Measurements from ENCODE around the gene CNTNAP2.

CNTNAP2 gene

GRCh38 chr7:147509541-147510200 lies 1393.1 kb downstream of the CNTNAP2 start:
- DNase-seq (ENCODE audit: insufficient read length, low spot score), result no peak
- no peak for FAIRE-seq
- TF ChIP-seq PAX5 (IDR thresholded peaks at IDR 0.05; ENCODE audit: insufficient read depth, low read length, severe bottlenecking) (no peak), SPI1 (IDR thresholded peaks at IDR 0.05; ENCODE audit: low read depth, low read length) (no peak), POU2F2 (IDR thresholded peaks at IDR 0.05; ENCODE audit: low read depth, low read length) (no peak), POLR2A (IDR thresholded peaks at IDR 0.05; ENCODE audit: low read depth, low read length) (no peak), TAF1 (IDR thresholded peaks at IDR 0.05; ENCODE audit: low read depth, low read length) (no peak), POLR2AphosphoS5 (IDR thresholded peaks at IDR 0.05; ENCODE audit: low read depth, low read length) (no peak)

DNA sequence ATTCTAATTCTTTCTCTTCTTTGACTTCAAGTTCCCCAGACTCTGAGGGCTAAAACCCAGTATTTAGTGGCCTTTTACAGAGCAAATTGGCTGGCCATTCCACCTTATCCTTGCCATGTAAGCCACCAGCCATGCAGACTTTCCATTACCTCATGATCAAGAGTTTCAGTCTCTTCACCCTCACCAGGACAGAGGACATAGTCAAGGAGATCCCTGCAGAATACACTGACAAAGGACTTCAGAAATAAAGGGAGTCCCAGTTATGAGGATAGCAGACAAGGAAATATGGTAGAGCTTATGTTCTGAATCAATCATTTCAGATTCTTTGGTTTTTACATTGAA lies 1393.6 kb downstream of the CNTNAP2 start:
- no peak for DNase-seq (ENCODE audit: insufficient read length, low spot score)

GRCh38 chr7:147510923-147511322 lies 1394.3 kb downstream of the CNTNAP2 start:
- FAIRE-seq, result no peak

More for the DNA sequence above, 1393.6 kb downstream of the CNTNAP2 start:
- FAIRE-seq, result no peak
- TF ChIP-seq TAF1 (IDR thresholded peaks at IDR 0.05; ENCODE audit: low read depth, low read length) (no peak), POLR2AphosphoS5 (IDR thresholded peaks at IDR 0.05; ENCODE audit: low read depth, low read length) (no peak), SPI1 (IDR thresholded peaks at IDR 0.05; ENCODE audit: low read depth, low read length) (no peak), PAX5 (IDR thresholded peaks at IDR 0.05; ENCODE audit: insufficient read depth, low read length, severe bottlenecking) (no peak), POU2F2 (IDR thresholded peaks at IDR 0.05; ENCODE audit: low read depth, low read length) (no peak), POLR2A (IDR thresholded peaks at IDR 0.05; ENCODE audit: low read depth, low read length) (no peak)

GRCh38 chr7:147513451-147513850 lies 1396.8 kb downstream of the CNTNAP2 start:
- DNase-seq (ENCODE audit: insufficient read length, low spot score), result no peak
- TF ChIP-seq POLR2A (IDR thresholded peaks at IDR 0.05; ENCODE audit: low read depth, low read length), result no peak
- TF ChIP-seq PAX5 (IDR thresholded peaks at IDR 0.05; ENCODE audit: insufficient read depth, low read length, severe bottlenecking), result no peak
- no peak for TF ChIP-seq SPI1 (IDR thresholded peaks at IDR 0.05; ENCODE audit: low read depth, low read length)
- TF ChIP-seq POLR2AphosphoS5 (IDR thresholded peaks at IDR 0.05; ENCODE audit: low read depth, low read length), result no peak
- no peak for TF ChIP-seq TAF1 (IDR thresholded peaks at IDR 0.05; ENCODE audit: low read depth, low read length)
- no peak for FAIRE-seq

More at GRCh38 chr7:147510923-147511322, 1394.3 kb downstream of the CNTNAP2 start:
- DNase-seq (ENCODE audit: insufficient read length, low spot score), result no peak
- no peak for TF ChIP-seq POU2F2 (IDR thresholded peaks at IDR 0.05; ENCODE audit: low read depth, low read length)
- TF ChIP-seq TAF1 (IDR thresholded peaks at IDR 0.05; ENCODE audit: low read depth, low read length), result no peak
- no peak for TF ChIP-seq POLR2A (IDR thresholded peaks at IDR 0.05; ENCODE audit: low read depth, low read length)
- no peak for TF ChIP-seq POLR2AphosphoS5 (IDR thresholded peaks at IDR 0.05; ENCODE audit: low read depth, low read length)
- TF ChIP-seq SPI1 (IDR thresholded peaks at IDR 0.05; ENCODE audit: low read depth, low read length), result no peak
- TF ChIP-seq PAX5 (IDR thresholded peaks at IDR 0.05; ENCODE audit: insufficient read depth, low read length, severe bottlenecking), result no peak

DNA sequence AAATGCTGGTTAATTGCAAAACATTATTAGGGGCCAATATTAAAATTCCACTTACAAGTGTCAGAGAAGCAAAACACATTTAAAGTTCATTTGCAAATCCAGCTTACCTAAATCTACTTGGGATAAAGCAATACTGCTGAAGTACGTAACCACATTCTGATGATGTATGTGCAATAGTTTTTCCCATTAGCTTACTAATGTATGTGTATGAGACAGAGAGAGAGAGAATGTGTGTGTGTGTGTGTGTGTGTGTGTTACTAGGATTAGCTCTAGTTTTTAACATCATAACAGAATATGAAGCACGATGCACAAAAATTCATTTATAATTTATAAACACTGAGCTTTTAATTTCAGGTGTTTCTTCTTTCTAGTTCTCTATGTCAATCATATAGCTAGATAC lies 1399.8 kb downstream of the CNTNAP2 start:
- FAIRE-seq, result no peak
- TF ChIP-seq PAX5 (IDR thresholded peaks at IDR 0.05; ENCODE audit: insufficient read depth, low read length, severe bottlenecking) (no peak), POLR2A (IDR thresholded peaks at IDR 0.05; ENCODE audit: low read depth, low read length) (no peak), SPI1 (IDR thresholded peaks at IDR 0.05; ENCODE audit: low read depth, low read length) (no peak), POLR2AphosphoS5 (IDR thresholded peaks at IDR 0.05; ENCODE audit: low read depth, low read length) (no peak)
- DNase-seq (ENCODE audit: insufficient read length, low spot score), result no peak

DNA sequence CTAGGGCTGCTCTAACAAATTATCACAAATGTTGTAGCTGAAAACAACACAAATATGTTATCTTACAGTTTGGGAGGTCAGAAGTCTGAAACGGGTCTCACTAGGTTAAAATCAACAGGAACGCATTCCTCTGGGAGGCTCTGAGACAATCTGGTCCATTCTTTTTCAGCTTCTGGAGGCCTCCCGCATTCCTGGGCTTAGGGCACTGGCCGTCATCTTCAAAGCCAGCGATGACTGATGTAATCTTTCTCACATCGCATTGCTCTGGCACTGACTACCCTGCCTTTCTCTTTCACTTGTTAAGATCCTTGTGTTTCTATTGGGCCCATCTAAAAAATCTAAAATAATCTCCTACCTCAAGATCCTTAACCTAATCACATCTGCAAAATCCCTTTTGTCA lies 1402.5 kb downstream of the CNTNAP2 start:
- no peak for DNase-seq (ENCODE audit: insufficient read length, low spot score)
- FAIRE-seq, result no peak
- TF ChIP-seq POLR2A (IDR thresholded peaks at IDR 0.05; ENCODE audit: low read depth, low read length) (no peak), PAX5 (IDR thresholded peaks at IDR 0.05; ENCODE audit: insufficient read depth, low read length, severe bottlenecking) (no peak), TAF1 (IDR thresholded peaks at IDR 0.05; ENCODE audit: low read depth, low read length) (no peak), SPI1 (IDR thresholded peaks at IDR 0.05; ENCODE audit: low read depth, low read length) (no peak), POLR2AphosphoS5 (IDR thresholded peaks at IDR 0.05; ENCODE audit: low read depth, low read length) (no peak), POU2F2 (IDR thresholded peaks at IDR 0.05; ENCODE audit: low read depth, low read length) (no peak)

GRCh38 chr7:147523056-147523455 lies 1406.5 kb downstream of the CNTNAP2 start:
- DNase-seq (ENCODE audit: insufficient read length, low spot score) (no peak), FAIRE-seq (no peak)
- TF ChIP-seq POLR2A (IDR thresholded peaks at IDR 0.05; ENCODE audit: low read depth, low read length) (no peak), TAF1 (IDR thresholded peaks at IDR 0.05; ENCODE audit: low read depth, low read length) (no peak), SPI1 (IDR thresholded peaks at IDR 0.05; ENCODE audit: low read depth, low read length) (no peak), POLR2AphosphoS5 (IDR thresholded peaks at IDR 0.05; ENCODE audit: low read depth, low read length) (no peak), PAX5 (IDR thresholded peaks at IDR 0.05; ENCODE audit: insufficient read depth, low read length, severe bottlenecking) (no peak), POU2F2 (IDR thresholded peaks at IDR 0.05; ENCODE audit: low read depth, low read length) (no peak)

GRCh38 chr7:147524726-147525250 lies 1408.2 kb downstream of the CNTNAP2 start:
- no peak for TF ChIP-seq POLR2AphosphoS5 (IDR thresholded peaks at IDR 0.05; ENCODE audit: low read depth, low read length)
- TF ChIP-seq POU2F2 (IDR thresholded peaks at IDR 0.05; ENCODE audit: low read depth, low read length), result no peak
- TF ChIP-seq POLR2A (IDR thresholded peaks at IDR 0.05; ENCODE audit: low read depth, low read length), result no peak
- no peak for TF ChIP-seq SPI1 (IDR thresholded peaks at IDR 0.05; ENCODE audit: low read depth, low read length)
- TF ChIP-seq PAX5 (IDR thresholded peaks at IDR 0.05; ENCODE audit: insufficient read depth, low read length, severe bottlenecking), result no peak
- no peak for TF ChIP-seq TAF1 (IDR thresholded peaks at IDR 0.05; ENCODE audit: low read depth, low read length)

DNA sequence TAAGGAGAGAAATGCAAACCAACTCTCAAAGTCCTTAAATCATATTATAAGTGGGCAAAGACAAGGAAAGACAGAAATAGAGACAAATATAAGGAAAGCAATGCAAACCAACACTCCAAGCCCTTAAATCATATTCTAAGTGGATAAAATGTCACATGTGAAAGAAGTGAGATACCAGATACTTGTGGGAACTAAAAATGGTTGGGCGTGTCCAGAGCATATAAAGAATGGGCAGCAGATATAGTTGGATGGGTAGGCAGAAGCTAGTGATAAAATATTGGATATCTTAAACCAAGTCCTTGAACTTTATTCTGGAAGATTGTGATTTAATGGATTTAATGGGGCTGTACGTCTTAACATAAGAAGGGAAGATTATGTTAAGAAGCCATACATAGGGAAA lies 1408.7 kb downstream of the CNTNAP2 start:
- FAIRE-seq (no peak), DNase-seq (ENCODE audit: insufficient read length, low spot score) (no peak)
- TF ChIP-seq TAF1 (IDR thresholded peaks at IDR 0.05; ENCODE audit: low read depth, low read length) (no peak), SPI1 (IDR thresholded peaks at IDR 0.05; ENCODE audit: low read depth, low read length) (no peak), POLR2A (IDR thresholded peaks at IDR 0.05; ENCODE audit: low read depth, low read length) (no peak), POU2F2 (IDR thresholded peaks at IDR 0.05; ENCODE audit: low read depth, low read length) (no peak), PAX5 (IDR thresholded peaks at IDR 0.05; ENCODE audit: insufficient read depth, low read length, severe bottlenecking) (no peak), POLR2AphosphoS5 (IDR thresholded peaks at IDR 0.05; ENCODE audit: low read depth, low read length) (no peak)

More at GRCh38 chr7:147524726-147525250, 1408.2 kb downstream of the CNTNAP2 start:
- FAIRE-seq (no peak), DNase-seq (ENCODE audit: insufficient read length, low spot score) (no peak)
